NCI-H146 (cell line): Measurements from ENCODE around the gene UBAC2.
A peak's percentile ranks its signal among the peaks of the same experiment; 100 is the strongest.

Experiments used
- DNase-seq: peaks from one replicate; lab custom pipeline; 2025; lab: John Stamatoyannopoulos, UW

UBAC2 gene

GRCh38 chr13:99200432-99201167 is at the start of gene UBAC2:
Gene UBAC2, plus strand, starts transcription at chr13:99200854. Its CDS starts 55 bp downstream, at chr13:99200909.
- DNase-seq, result peak; percentile 96

GRCh38 chr13:99151516-99151915 is 49.1 kb upstream of the UBAC2 start:
- no peak for DNase-seq

- DNase-seq, result no peak
These were observed 47.4 kb upstream of the UBAC2 start for GRCh38 chr13:99153219-99153618.

- DNase-seq, result no peak
These were observed 46.6 kb upstream of the UBAC2 start for GRCh38 chr13:99154064-99154463.

- DNase-seq, result no peak
These were observed 44.8 kb upstream of the UBAC2 start for GRCh38 chr13:99155821-99156220.

GRCh38 chr13:99157046-99157445 is 43.6 kb upstream of the UBAC2 start:
- no peak for DNase-seq

GRCh38 chr13:99158846-99159245 is 41.8 kb upstream of the UBAC2 start:
- DNase-seq, result no peak

- DNase-seq, result no peak
These were observed 41.2 kb upstream of the UBAC2 start for GRCh38 chr13:99159331-99160061.

GRCh38 chr13:99160415-99160814 is 40.2 kb upstream of the UBAC2 start:
- DNase-seq, result no peak

GRCh38 chr13:99161512-99161911 is 39.1 kb upstream of the UBAC2 start:
- no peak for DNase-seq

GRCh38 chr13:99162567-99163361 is 37.9 kb upstream of the UBAC2 start:
- no peak for DNase-seq

GRCh38 chr13:99164226-99164625 is 36.4 kb upstream of the UBAC2 start:
- no peak for DNase-seq

GRCh38 chr13:99165753-99166587 is 34.7 kb upstream of the UBAC2 start:
- DNase-seq, result no peak

- no peak for DNase-seq
These were observed 27.7 kb upstream of the UBAC2 start for GRCh38 chr13:99172951-99173350.

- no peak for DNase-seq
These were observed 27.0 kb upstream of the UBAC2 start for GRCh38 chr13:99173606-99174005.

- DNase-seq, result no peak
These were observed 26.0 kb upstream of the UBAC2 start for GRCh38 chr13:99174533-99175100.

GRCh38 chr13:99176309-99177276 is 24.1 kb upstream of the UBAC2 start:
- peak; percentile 85 for DNase-seq

- DNase-seq, result no peak
These were observed 22.0 kb upstream of the UBAC2 start for GRCh38 chr13:99178636-99179035.

- no peak for DNase-seq
These were observed 21.2 kb upstream of the UBAC2 start for GRCh38 chr13:99179460-99179859.

- no peak for DNase-seq
These were observed 18.2 kb upstream of the UBAC2 start for GRCh38 chr13:99182439-99182838.
